Activated naive CD8-positive, alpha-beta T cell treated with anti-CD3 and anti-CD28 coated beads, Interleukin-2, amount 50 U/mL, for 24 hours (primary cell): ENCODE measurements around the gene ANKS3.

Experiments
- ATAC-seq: fragments of 150-1000 bp; cut with Tn5 transposase; one replicate; pipeline ENCODE4 v1.10.0; 2021
- DNase-seq: peaks from one replicate; pipeline ENCODE4 v3.0.0; 2021
- H3K27ac Mint-ChIP-seq: one replicate; pipeline ENCODE4 v1.8.0; 2021; ENCODE audit warnings: mild to moderate bottlenecking, mixed read lengths
- H3K27me3 Mint-ChIP-seq: one replicate; pipeline ENCODE4 v1.8.0; 2021; ENCODE audit warnings: mixed read lengths
- H3K36me3 Mint-ChIP-seq: one replicate; pipeline ENCODE4 v1.8.0; 2021; ENCODE audit warnings: low read depth, mixed read lengths
- H3K4me1 Mint-ChIP-seq: one replicate; pipeline ENCODE4 v1.8.0; 2021; ENCODE audit warnings: mixed read lengths
- H3K4me3 Mint-ChIP-seq: one replicate; pipeline ENCODE4 v1.8.0; 2021; ENCODE audit warnings: mild to moderate bottlenecking, moderate library complexity, mixed read lengths
- H3K9me3 Mint-ChIP-seq: one replicate; pipeline ENCODE4 v1.8.0; 2021; ENCODE audit warnings: mixed read lengths

ANKS3 gene

GRCh38 chr16:4691666-4692412 is 42.2 kb downstream of the ANKS3 start:
- H3K27me3 Mint-ChIP-seq, result no peaks in the 10 kb centered on the region
- peaks cover 17% of the 10 kb centered on the region for H3K4me1 Mint-ChIP-seq
- H3K36me3 Mint-ChIP-seq, result no peaks in the 10 kb centered on the region
- no peak overlapping the region for H3K27ac Mint-ChIP-seq
- ATAC-seq (no peak), DNase-seq (no peak)
- H3K4me3 Mint-ChIP-seq, result no peak overlapping the region
- no peaks in the 10 kb centered on the region for H3K9me3 Mint-ChIP-seq

GRCh38 chr16:4690946-4691665 is 43.0 kb downstream of the ANKS3 start:
- Mint-ChIP-seq H3K4me1 (peaks cover 17% of the 10 kb centered on the region), H3K36me3 (no peaks in the 10 kb centered on the region), H3K27ac (peak overlapping the region; percentile 29), H3K27me3 (no peaks in the 10 kb centered on the region), H3K9me3 (no peaks in the 10 kb centered on the region), H3K4me3 (no peak overlapping the region)
- no peak for ATAC-seq
- no peak for DNase-seq

- no peaks in the 10 kb centered on the region for H3K27me3 Mint-ChIP-seq
- H3K4me3 Mint-ChIP-seq, result no peak overlapping the region
- H3K4me1 Mint-ChIP-seq, result peaks cover 11% of the 10 kb centered on the region
- ATAC-seq (no peak), DNase-seq (no peak)
- H3K27ac Mint-ChIP-seq, result no peak overlapping the region
- no peaks in the 10 kb centered on the region for H3K36me3 Mint-ChIP-seq
- H3K9me3 Mint-ChIP-seq, result no peaks in the 10 kb centered on the region
Observed at GRCh38 chr16:4689864-4690704, 44.0 kb downstream of the ANKS3 start.

- no peaks in the 10 kb centered on the region for H3K27me3 Mint-ChIP-seq
- no peak overlapping the region for H3K27ac Mint-ChIP-seq
- H3K36me3 Mint-ChIP-seq, result no peaks in the 10 kb centered on the region
- peaks cover 10% of the 10 kb centered on the region for H3K4me1 Mint-ChIP-seq
- no peaks in the 10 kb centered on the region for H3K9me3 Mint-ChIP-seq
- DNase-seq, result no peak
- H3K4me3 Mint-ChIP-seq, result no peak overlapping the region
- no peak for ATAC-seq
Observed at GRCh38 chr16:4689091-4689671, 44.9 kb downstream of the ANKS3 start.

GRCh38 chr16:4688674-4689045 is 45.4 kb downstream of the ANKS3 start:
- DNase-seq, result no peak
- H3K27ac Mint-ChIP-seq, result no peak overlapping the region
- ATAC-seq, result no peak
- H3K36me3 Mint-ChIP-seq, result no peaks in the 10 kb centered on the region
- H3K4me3 Mint-ChIP-seq, result no peak overlapping the region
- no peaks in the 10 kb centered on the region for H3K9me3 Mint-ChIP-seq
- H3K4me1 Mint-ChIP-seq, result peaks cover 10% of the 10 kb centered on the region
- no peaks in the 10 kb centered on the region for H3K27me3 Mint-ChIP-seq

- no peaks in the 10 kb centered on the region for H3K36me3 Mint-ChIP-seq
- no peak overlapping the region for H3K27ac Mint-ChIP-seq
Observed at GRCh38 chr16:4687946-4688673, 46.0 kb downstream of the ANKS3 start.

GRCh38 chr16:4687416-4687815 is 46.7 kb downstream of the ANKS3 start:
- H3K27me3 Mint-ChIP-seq, result no peaks in the 10 kb centered on the region
- H3K36me3 Mint-ChIP-seq, result no peaks in the 10 kb centered on the region
- no peak overlapping the region for H3K4me3 Mint-ChIP-seq
- no peaks in the 10 kb centered on the region for H3K9me3 Mint-ChIP-seq
- no peak for DNase-seq
- peaks cover 11% of the 10 kb centered on the region for H3K4me1 Mint-ChIP-seq
- ATAC-seq, result no peak
- no peak overlapping the region for H3K27ac Mint-ChIP-seq

More at GRCh38 chr16:4687946-4688673, 46.0 kb downstream of the ANKS3 start:
- no peak for ATAC-seq
- H3K4me3 Mint-ChIP-seq, result no peak overlapping the region
- DNase-seq, result no peak
- H3K27me3 Mint-ChIP-seq, result no peaks in the 10 kb centered on the region
- H3K4me1 Mint-ChIP-seq, result peaks cover 11% of the 10 kb centered on the region
- no peaks in the 10 kb centered on the region for H3K9me3 Mint-ChIP-seq

- Mint-ChIP-seq H3K36me3 (peaks cover 2% of the 10 kb centered on the region), H3K27me3 (no peaks in the 10 kb centered on the region), H3K9me3 (no peaks in the 10 kb centered on the region), H3K27ac (no peak overlapping the region), H3K4me1 (peaks cover 13% of the 10 kb centered on the region), H3K4me3 (no peak overlapping the region)
- ATAC-seq, result no peak
- DNase-seq, result no peak
Observed at GRCh38 chr16:4686497-4687210, 47.4 kb downstream of the ANKS3 start.

GRCh38 chr16:4685776-4686496 is 48.1 kb downstream of the ANKS3 start:
- Mint-ChIP-seq H3K36me3 (peaks cover 3% of the 10 kb centered on the region), H3K4me1 (peaks cover 11% of the 10 kb centered on the region), H3K27ac (no peak overlapping the region), H3K27me3 (no peaks in the 10 kb centered on the region), H3K9me3 (no peaks in the 10 kb centered on the region), H3K4me3 (no peak overlapping the region)
- ATAC-seq (no peak), DNase-seq (no peak)

- Mint-ChIP-seq H3K4me3 (no peak overlapping the region), H3K36me3 (peaks cover 3% of the 10 kb centered on the region), H3K9me3 (no peaks in the 10 kb centered on the region), H3K27ac (no peak overlapping the region), H3K27me3 (no peaks in the 10 kb centered on the region), H3K4me1 (peaks cover 11% of the 10 kb centered on the region)
- ATAC-seq (no peak), DNase-seq (no peak)
Observed at GRCh38 chr16:4685292-4685691, 48.8 kb downstream of the ANKS3 start.

GRCh38 chr16:4684763-4685162 is 49.3 kb downstream of the ANKS3 start:
- Mint-ChIP-seq H3K4me3 (no peak overlapping the region), H3K27me3 (no peaks in the 10 kb centered on the region), H3K4me1 (peaks cover 11% of the 10 kb centered on the region), H3K27ac (no peak overlapping the region), H3K36me3 (peaks cover 3% of the 10 kb centered on the region), H3K9me3 (no peaks in the 10 kb centered on the region)
- DNase-seq, result no peak
- ATAC-seq, result no peak

GRCh38 chr16:4684058-4684715 is 49.9 kb downstream of the ANKS3 start:
- H3K4me1 Mint-ChIP-seq, result peaks cover 11% of the 10 kb centered on the region

More at GRCh38 chr16:4684058-4684715, 49.9 kb downstream of the ANKS3 start:
- H3K4me3 Mint-ChIP-seq, result no peak overlapping the region
- H3K27me3 Mint-ChIP-seq, result no peaks in the 10 kb centered on the region
- DNase-seq (no peak), ATAC-seq (no peak)
- H3K27ac Mint-ChIP-seq, result no peak overlapping the region
- H3K36me3 Mint-ChIP-seq, result peaks cover 3% of the 10 kb centered on the region
- H3K9me3 Mint-ChIP-seq, result no peaks in the 10 kb centered on the region
